Esophagus (tissue), 2 donors: ENCODE results near the gene TIMP1. TPM values are rescaled to one million over a fixed set of nuclear protein-coding genes. Genes with fewer than 3 reads are reported as not detected.

Experiments
- H3K27ac ChIP-seq, 2 donors: one replicate each; pipeline ENCODE4 v1.5.1; 2013; ENCODE audit warnings: low read depth in 2 of 2, mild to moderate bottlenecking in 2 of 2, inconsistent platforms in 1 of 2, low read length in 1 of 2, moderate library complexity in 1 of 2
- H3K27me3 ChIP-seq, 2 donors: one replicate each; pipeline ENCODE4 v1.6.1; 2013; ENCODE audit warnings: low read length in 2 of 2, control low read depth in 1 of 2, mild to moderate bottlenecking in 1 of 2; ENCODE audit not compliant: insufficient read depth in 2 of 2, control insufficient read depth in 1 of 2
- H3K36me3 ChIP-seq, 2 donors: one replicate each; pipeline ENCODE4 v1.6.1; 2013; ENCODE audit warnings: low read length in 1 of 2; ENCODE audit not compliant: control insufficient read depth in 2 of 2, insufficient read depth in 2 of 2
- H3K4me1 ChIP-seq, 2 donors: one replicate each; pipeline ENCODE4 v1.6.1; 2013; ENCODE audit warnings: low read length in 1 of 2; ENCODE audit not compliant: control insufficient read depth in 2 of 2, insufficient read depth in 2 of 2
- H3K4me3 ChIP-seq, 2 donors: one replicate each; pipeline ENCODE4 v1.5.1; 2013; ENCODE audit warnings: low read length in 2 of 2, mild to moderate bottlenecking in 2 of 2, low read depth in 1 of 2, moderate library complexity in 1 of 2
- H3K9me3 ChIP-seq, 2 donors: one replicate each; pipeline ENCODE4 v1.6.1; 2013; ENCODE audit warnings: mild to moderate bottlenecking in 2 of 2, low read depth in 1 of 2, low read length in 1 of 2, moderate library complexity in 1 of 2; ENCODE audit not compliant: control insufficient read depth in 2 of 2, insufficient read depth in 1 of 2
- WGBS, 2 donors: extraction: QIAGEN DNeasy Blood & Tissue Kit; methylation state at CpG; one replicate each; pipeline ENCODE4 v1.1.7; 2013; 5-methylcytosine and 5-hydroxymethylcytosine counted together
- polyA plus RNA-seq, 2 donors: library from polyadenylated mRNA; stranded (reverse); fragments of 200-250 nt; gene quantifications; one replicate each; pipeline ENCODE4 v1.2.3, GENCODE V29; 2013
- donor health status: healthy with polysubstance abuse.
- donor health status: Bipolar disorder and iron deficiency.

TIMP1 gene
- polyA plus RNA-seq = 10 to 100 TPM; 27.7 to 52.6 TPM

DNA sequence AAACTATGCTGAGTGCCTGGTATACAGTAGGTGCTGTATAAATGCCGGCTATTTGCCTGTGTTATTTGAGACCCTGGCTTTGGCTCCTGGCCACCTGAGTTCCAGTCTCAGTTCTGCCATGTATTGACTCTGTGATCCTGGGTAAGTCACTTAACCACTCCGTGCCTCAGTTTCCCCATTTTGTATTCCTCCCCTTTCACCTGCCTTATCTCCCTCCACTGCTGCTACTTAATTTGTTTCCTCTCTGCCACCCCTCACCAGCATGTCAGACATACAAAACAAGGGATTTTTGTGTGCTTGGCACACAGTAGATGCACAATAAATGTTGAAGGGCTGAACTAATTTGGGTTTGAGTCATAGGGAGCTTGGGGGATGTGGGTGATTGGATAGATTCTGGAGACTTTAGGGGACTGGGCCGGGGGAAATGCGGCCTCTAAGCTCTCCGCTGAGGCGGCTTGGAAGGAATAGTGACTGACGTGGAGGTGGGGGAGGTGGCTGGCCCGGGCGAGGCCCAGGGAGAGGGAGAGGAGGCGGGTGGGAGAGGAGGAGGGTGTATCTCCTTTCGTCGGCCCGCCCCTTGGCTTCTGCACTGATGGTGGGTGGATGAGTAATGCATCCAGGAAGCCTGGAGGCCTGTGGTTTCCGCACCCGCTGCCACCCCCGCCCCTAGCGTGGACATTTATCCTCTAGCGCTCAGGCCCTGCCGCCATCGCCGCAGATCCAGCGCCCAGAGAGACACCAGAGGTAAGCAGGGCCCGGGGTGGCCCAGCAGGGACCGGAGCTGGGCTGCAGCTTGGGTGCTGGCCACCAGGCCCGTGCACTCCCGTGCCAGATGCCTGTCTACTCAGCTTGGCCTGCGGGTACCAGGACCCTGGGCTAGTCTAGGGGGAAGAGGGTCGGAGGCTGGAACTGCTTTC, at the start of gene TIMP1:
Gene TIMP1 (plus strand): TSS at position 706 of the 917 bp plus-strand sequence. CDS start 980 bp downstream, outside the sequence.
- 4 to 28% methylated on average over 25 to 28 of the region's 28 CpGs for WGBS, 2 donors
- peak within 1 kb of the TSS; percentile 43 to 55 for H3K4me3 ChIP-seq

DNA sequence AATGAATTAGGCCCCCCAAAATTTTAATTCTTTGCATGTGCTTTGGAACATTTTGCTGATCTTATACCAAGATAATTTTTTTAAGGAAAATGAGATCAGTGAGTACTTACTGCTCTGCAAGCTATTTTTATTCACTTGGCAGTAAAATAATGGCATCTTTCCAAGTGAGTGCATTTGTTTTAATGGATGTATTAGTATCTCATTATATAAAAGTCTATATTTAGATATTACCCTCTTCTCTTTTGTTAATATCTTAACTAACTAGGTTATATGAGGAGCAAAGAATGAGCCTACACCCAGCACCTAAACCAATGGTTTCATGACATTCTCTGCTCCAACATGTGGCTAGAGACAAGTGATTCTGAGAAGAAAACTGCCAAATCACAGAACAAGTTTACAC, 42.4 kb upstream of the TIMP1 start:
- Histone ChIP-seq H3K27ac (no peak overlapping the region), H3K36me3 (no peaks in the 10 kb centered on the region), H3K4me1 (no peaks in the 10 kb centered on the region), H3K27me3 (no peaks in the 10 kb centered on the region), H3K4me3 (no peak overlapping the region), H3K9me3 (no peaks in the 10 kb centered on the region)

More for the DNA sequence above, at the start of gene TIMP1:
- H3K36me3 ChIP-seq = no peaks in the 10 kb centered on the region
- H3K9me3 ChIP-seq = no peaks in the 10 kb centered on the region
- H3K4me1 ChIP-seq = peaks cover 3 to 5% of the 10 kb centered on the region in 2 donors
- peak within 1 kb of the TSS; percentile 81 to 85 for H3K27ac ChIP-seq
- H3K27me3 ChIP-seq = no peaks in the 10 kb centered on the region

DNA sequence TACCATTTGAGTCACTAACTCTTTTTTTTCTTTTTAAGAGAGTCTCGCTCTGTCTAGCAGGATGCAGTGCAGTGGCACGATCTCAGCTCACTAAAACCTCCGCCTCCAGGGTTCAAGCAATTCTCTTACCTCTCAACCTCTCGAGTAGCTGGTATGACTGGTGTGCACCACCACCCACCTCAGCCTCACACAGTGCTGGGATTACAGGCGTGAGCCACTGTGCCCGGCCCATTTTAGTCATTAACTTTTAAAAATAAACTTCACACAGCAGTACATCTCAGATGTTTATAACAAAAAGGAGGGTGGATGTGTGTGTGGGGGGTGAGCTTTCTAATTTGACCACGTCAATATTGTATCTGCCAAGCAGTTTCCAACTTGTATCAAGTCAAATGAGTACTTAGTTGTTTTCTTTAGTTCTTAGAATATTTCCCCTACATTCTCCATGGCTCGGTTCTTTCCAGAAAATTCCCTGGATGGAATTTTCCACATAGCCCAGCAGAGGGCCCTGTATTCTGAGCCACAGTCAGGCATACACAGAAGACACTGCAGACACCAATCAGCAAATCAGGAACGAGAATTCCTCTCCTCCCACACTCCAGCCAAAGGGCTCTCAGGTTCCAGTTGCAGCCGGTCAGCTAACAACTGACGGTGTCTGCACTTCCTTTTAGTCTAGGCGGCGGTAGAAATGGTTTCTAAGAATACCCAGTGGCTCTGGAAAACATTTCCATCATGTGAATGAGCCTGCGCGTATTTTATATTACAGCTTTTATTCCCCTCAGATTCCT, 41.3 kb upstream of the TIMP1 start:
- no peaks in the 10 kb centered on the region for H3K27me3 ChIP-seq
- 24 to 34% methylated on average over 15 of the region's 15 CpGs for WGBS, 2 donors
- H3K4me1 ChIP-seq = no peaks in the 10 kb centered on the region
- no peaks in the 10 kb centered on the region for H3K9me3 ChIP-seq
- no peaks in the 10 kb centered on the region for H3K36me3 ChIP-seq
- no peak overlapping the region for H3K4me3 ChIP-seq
- peak overlapping the region; percentile 8 to 40 for H3K27ac ChIP-seq

DNA sequence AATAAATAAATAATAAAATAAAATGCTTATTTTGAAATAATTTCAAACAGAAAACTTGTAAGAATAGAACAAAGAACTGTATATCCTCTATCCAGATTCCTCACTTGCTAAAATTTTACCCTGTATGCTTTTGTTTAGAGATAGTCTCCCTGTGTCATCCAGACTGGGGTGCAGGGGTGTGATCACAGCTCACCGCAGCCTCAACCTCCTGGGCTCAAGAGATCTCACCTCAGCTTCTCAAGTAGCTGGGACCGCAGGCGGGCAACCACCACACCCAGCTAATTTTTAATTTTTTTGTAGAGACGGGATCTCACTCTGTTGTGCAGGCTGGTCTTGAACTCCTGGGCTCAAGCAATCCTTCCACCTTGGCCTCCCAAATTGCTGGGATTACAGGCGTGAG, 38.7 kb upstream of the TIMP1 start:
- WGBS, 2 donors = 92 to 96% methylated on average over 5 of the region's 5 CpGs
- Histone ChIP-seq H3K36me3 (no peaks in the 10 kb centered on the region), H3K4me1 (no peaks in the 10 kb centered on the region), H3K27me3 (no peaks in the 10 kb centered on the region), H3K9me3 (no peaks in the 10 kb centered on the region), H3K4me3 (no peak overlapping the region), H3K27ac (no peak overlapping the region)

DNA sequence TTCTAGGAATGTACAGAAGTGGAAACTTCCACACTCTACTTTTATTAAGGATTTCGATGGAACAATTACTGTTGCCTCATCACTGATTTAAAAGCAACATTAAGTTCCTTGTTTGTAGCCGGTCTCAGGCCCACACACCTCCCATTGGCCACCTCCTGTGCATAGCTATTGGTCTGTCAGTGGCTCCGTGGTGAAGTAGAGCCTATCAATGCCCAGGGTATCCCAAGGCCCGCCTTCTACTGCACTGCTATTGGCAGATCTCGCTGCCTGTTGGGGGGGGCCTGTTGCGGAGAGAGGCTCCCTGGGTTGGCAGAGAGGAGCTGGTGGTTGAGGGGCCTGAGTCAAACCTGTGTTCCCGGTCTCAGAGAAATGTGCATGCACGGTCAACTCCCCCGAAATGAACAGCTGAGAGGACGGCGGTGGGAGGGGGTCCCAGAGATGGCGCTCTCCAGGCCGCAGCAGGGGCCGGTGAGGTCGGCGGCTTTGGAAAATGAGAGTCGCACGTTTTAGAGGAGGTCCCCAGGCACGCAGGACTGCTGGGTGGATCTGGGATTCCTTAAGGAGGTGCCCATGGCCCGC, 26.1 kb upstream of the TIMP1 start:
- WGBS, 2 donors = 1 to 24% methylated on average over 19 to 20 of the region's 20 CpGs
- H3K27me3 ChIP-seq = no peaks in the 10 kb centered on the region
- peak overlapping the region; percentile 45 to 55 for H3K4me3 ChIP-seq
- no peaks in the 10 kb centered on the region for H3K36me3 ChIP-seq
- no peaks in the 10 kb centered on the region for H3K4me1 ChIP-seq
- H3K27ac ChIP-seq = peak overlapping the region; percentile 81 to 89
- H3K9me3 ChIP-seq = no peaks in the 10 kb centered on the region

DNA sequence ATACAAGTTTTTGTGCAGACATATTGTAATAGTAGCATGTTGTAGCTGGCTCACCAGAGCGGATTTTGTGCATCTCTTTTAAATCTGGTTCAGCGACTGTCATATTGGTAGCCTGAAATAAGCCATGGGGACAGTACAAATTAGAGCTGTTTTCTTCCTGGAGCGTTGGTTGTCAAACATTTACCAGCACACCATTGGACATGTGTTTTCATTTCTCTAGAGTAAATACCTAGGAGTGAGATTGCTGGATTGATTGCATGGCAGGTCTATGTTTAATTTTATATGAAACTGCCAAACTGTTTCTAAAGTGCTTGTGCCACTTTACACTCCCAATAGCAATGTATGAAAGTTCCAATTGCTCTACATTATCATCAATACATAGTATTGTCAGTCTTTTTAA, 23.8 kb upstream of the TIMP1 start:
- no peak overlapping the region for H3K4me3 ChIP-seq
- 75 to 97% methylated on average over 3 of the region's 3 CpGs for WGBS, 2 donors
- H3K27ac ChIP-seq = no peak overlapping the region
- H3K4me1 ChIP-seq = no peaks in the 10 kb centered on the region
- peaks cover 4 to 5% of the 10 kb centered on the region in 2 donors for H3K36me3 ChIP-seq
- peaks cover 0 to 2% of the 10 kb centered on the region in 2 donors for H3K9me3 ChIP-seq
- no peaks in the 10 kb centered on the region for H3K27me3 ChIP-seq

DNA sequence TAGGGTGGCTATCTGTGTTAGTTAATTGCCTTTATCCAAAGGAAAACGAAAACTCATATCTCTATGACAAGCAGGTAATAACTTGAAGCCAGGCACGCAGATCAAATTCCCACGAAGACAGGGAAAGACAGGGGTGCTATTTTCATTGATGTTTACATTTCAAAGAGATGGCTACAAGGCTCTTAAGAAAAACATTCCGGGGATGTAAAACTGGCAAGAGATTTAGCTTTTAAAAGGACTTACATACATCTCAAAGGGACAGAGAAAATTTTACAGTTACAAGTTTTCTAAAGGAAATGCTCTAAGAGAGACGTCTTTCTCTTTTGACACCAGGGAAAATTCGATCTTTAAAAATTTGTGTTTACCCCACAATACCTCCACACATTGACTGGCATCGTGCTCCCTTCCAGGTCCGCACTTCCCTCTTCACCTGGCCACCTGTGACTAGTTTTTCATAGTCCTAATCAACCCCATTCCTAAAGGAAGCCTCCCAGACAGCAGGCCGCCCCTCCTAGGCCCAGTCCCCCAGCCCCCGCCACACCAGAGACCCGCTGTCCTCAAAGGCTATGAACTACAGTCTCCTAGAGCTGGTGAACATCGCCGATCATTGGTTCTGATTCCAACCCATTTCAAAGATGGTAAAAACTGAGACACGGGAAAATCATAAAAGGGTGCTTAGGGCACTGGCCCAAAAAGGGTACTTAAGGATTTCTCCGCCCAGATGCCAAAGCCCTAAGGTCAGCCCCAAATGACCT, 21.9 kb upstream of the TIMP1 start:
- 10 to 27% methylated on average over 15 of the region's 15 CpGs for WGBS, 2 donors
- H3K36me3 ChIP-seq = peaks cover 4 to 5% of the 10 kb centered on the region in 2 donors
- H3K9me3 ChIP-seq = peaks cover 0 to 2% of the 10 kb centered on the region in 2 donors
- peak overlapping the region; percentile 26 to 44 for H3K4me3 ChIP-seq
- H3K4me1 ChIP-seq = no peaks in the 10 kb centered on the region
- H3K27me3 ChIP-seq = no peaks in the 10 kb centered on the region
- H3K27ac ChIP-seq = peak overlapping the region; percentile 78 to 82

DNA sequence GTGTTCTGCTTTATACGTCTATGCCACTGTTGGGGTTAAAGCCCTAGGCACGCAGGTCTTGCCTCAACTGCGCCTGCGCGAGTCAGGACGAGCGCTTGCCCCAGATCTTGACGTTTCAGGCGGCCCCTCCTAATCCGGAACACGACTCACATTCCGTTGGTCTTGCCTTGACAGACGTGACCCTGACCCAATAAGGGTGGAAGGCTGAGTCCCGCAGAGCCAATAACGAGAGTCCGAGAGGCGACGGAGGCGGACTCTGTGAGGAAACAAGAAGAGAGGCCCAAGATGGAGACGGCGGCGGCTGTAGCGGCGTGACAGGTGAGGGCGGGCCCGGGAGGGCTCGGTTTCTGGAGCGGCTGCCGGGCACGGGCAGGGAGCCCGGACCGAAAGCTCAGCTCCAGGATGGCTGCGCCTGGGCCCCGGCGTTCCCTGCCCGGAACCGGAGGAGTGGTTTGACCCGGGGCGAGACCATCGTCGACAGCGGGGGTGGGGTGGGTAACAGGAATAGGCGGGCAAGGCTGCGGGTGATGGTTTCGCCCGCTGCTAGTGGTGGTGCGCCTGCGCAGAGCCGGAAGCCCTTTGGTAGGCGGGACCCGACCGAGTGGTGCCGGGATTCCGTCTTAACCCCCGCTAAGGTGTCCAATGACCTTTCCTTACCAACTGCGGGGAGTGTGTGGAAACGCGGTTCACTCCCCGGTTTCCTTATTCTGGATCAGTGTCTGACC, 21.1 kb upstream of the TIMP1 start, which contains the start of gene ARAF:
Gene ARAF (plus strand): TSS at position 272 of the 725 bp plus-strand sequence. CDS start 1,763 bp downstream, outside the sequence.
- peak within 1 kb of the TSS; percentile 44 to 66 for H3K4me3 ChIP-seq
- 1 to 27% methylated on average over 59 of the region's 59 CpGs for WGBS, 2 donors
- peaks cover 4 to 5% of the 10 kb centered on the region in 2 donors for H3K36me3 ChIP-seq

More for the DNA sequence above, 21.1 kb upstream of the TIMP1 start, which contains the start of gene ARAF:
- Histone ChIP-seq H3K27ac (peak within 1 kb of the TSS; percentile 93 to 98), H3K27me3 (no peaks in the 10 kb centered on the region), H3K9me3 (peaks cover 0 to 2% of the 10 kb centered on the region in 2 donors), H3K4me1 (no peaks in the 10 kb centered on the region)
